ACC112 (cell line): ENCODE measurements around the gene TAAR2.
"Not testable (repeated sequence)": the region's sequence is repeated elsewhere in the genome, so short reads cannot be mapped to it uniquely, and the experiment has no call there.

ENCODE experiments used
- H2AFZ ChIP-seq: fragments of 200-600 bp; sonication (generic); one replicate; pipeline ENCODE4 v1.6.0; 2017; ENCODE audit warnings: antibody characterized with exemption, low read length; ENCODE audit not compliant: unreplicated experiment
- H3K27ac ChIP-seq: fragments of 200-600 bp; sonication (generic); 2 replicates; pipeline ENCODE4 v1.5.1; 2014; ENCODE audit warnings: low read depth, mild to moderate bottlenecking, antibody characterized with exemption, low read length, moderate library complexity
- H3K27me3 ChIP-seq: fragments of 200-600 bp; sonication (generic); 2 replicates; pipeline ENCODE4 v1.6.1; 2014; ENCODE audit warnings: mild to moderate bottlenecking, antibody characterized with exemption, low read length, moderate library complexity, mixed read lengths; ENCODE audit not compliant: insufficient read depth
- H3K36me3 ChIP-seq: fragments of 200-600 bp; sonication (generic); 2 replicates; pipeline ENCODE4 v1.6.1; 2016; ENCODE audit warnings: mild to moderate bottlenecking, antibody characterized with exemption, low read length, moderate library complexity, mixed read lengths; ENCODE audit not compliant: insufficient read depth
- H3K4me1 ChIP-seq: fragments of 200-600 bp; sonication (generic); one replicate; pipeline ENCODE4 v1.6.1; 2016; ENCODE audit warnings: low read length, mixed read lengths; ENCODE audit not compliant: insufficient read depth, unreplicated experiment, control insufficient read depth
- H3K4me3 ChIP-seq: fragments of 200-600 bp; sonication (generic); 2 replicates; pipeline ENCODE4 v1.5.1; 2014; ENCODE audit warnings: mild to moderate bottlenecking, low read depth, low read length
- H3K79me2 ChIP-seq: fragments of 200-600 bp; sonication (generic); one replicate; pipeline ENCODE4 v1.6.0; 2016; ENCODE audit warnings: low read length; ENCODE audit not compliant: control insufficient read depth, unreplicated experiment, insufficient read depth

TAAR2 gene

GRCh38 chr6:132650429-132650828 lies 26.4 kb upstream of the TAAR2 start:
- H3K27ac ChIP-seq, result no peak overlapping the region
- no peaks in the 10 kb centered on the region for H3K79me2 ChIP-seq
- peaks cover 16% of the 10 kb centered on the region for H3K27me3 ChIP-seq
- H3K36me3 ChIP-seq, result no peaks in the 10 kb centered on the region
- no peak overlapping the region for H3K4me3 ChIP-seq
- no peak overlapping the region for H2AFZ ChIP-seq
- H3K4me1 ChIP-seq, result no peaks in the 10 kb centered on the region

GRCh38 chr6:132648828-132649227 lies 24.8 kb upstream of the TAAR2 start:
- Histone ChIP-seq H3K36me3 (no peaks in the 10 kb centered on the region), H3K4me3 (no peak overlapping the region), H3K27ac (no peak overlapping the region), H3K4me1 (no peaks in the 10 kb centered on the region), H2AFZ (no peak overlapping the region), H3K79me2 (no peaks in the 10 kb centered on the region), H3K27me3 (peaks cover 7% of the 10 kb centered on the region; the same call in 1 of the 2 replicates)

DNA sequence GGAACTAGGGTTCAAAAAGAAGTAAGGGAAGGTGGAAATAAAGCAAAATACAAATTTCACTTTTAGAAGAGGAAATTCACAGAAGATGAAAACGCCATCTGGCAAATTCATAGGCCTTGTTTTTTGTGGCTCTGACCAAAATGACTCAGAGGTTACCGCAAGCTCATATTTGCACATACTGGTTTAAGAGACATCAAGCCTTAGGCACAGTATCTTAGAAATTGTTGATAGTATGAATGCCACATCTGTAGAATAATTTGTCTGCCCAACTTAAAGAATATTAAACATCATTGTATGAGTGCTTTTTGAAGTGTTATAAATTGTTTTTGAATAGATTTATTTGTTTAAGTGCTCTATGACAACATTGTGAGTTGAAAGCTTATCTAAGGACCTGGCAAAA lies 24.3 kb upstream of the TAAR2 start:
- no peak overlapping the region for H2AFZ ChIP-seq
- peaks cover 8% of the 10 kb centered on the region for H3K27me3 ChIP-seq
- H3K79me2 ChIP-seq, result no peaks in the 10 kb centered on the region
- H3K4me1 ChIP-seq, result no peaks in the 10 kb centered on the region
- no peak overlapping the region for H3K4me3 ChIP-seq
- H3K27ac ChIP-seq, result no peak overlapping the region
- no peaks in the 10 kb centered on the region for H3K36me3 ChIP-seq

DNA sequence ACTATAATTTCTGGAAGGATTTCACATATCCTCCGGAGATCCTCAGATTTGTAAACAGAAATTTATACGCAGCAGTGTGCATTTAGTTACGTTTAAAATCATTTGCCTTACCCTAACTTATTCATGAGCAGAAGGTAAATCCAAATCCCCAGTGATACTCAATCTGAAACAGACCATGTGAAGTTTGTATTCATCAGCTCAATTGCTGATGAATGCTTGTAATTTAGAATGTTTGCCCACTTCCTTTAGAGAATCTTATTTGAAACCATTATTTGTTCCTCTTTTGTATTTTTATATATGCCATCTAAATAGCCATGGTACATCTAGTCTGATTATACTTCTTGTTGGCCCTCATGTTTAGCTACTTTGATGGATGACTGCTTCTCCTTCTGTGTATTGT lies 19.5 kb upstream of the TAAR2 start:
- H2AFZ ChIP-seq, result no peak overlapping the region
- H3K36me3 ChIP-seq, result no peaks in the 10 kb centered on the region
- no peak overlapping the region for H3K27ac ChIP-seq
- no peak overlapping the region for H3K4me3 ChIP-seq
- peaks cover 23% of the 10 kb centered on the region for H3K27me3 ChIP-seq
- no peaks in the 10 kb centered on the region for H3K79me2 ChIP-seq
- no peaks in the 10 kb centered on the region for H3K4me1 ChIP-seq

GRCh38 chr6:132637135-132637534 lies 13.1 kb upstream of the TAAR2 start:
- not testable (repeated sequence) for H3K36me3 ChIP-seq, H2AFZ ChIP-seq, H3K79me2 ChIP-seq, H3K4me1 ChIP-seq, H3K4me3 ChIP-seq, H3K27ac ChIP-seq
- peaks cover 60% of the 10 kb centered on the region for H3K27me3 ChIP-seq

DNA sequence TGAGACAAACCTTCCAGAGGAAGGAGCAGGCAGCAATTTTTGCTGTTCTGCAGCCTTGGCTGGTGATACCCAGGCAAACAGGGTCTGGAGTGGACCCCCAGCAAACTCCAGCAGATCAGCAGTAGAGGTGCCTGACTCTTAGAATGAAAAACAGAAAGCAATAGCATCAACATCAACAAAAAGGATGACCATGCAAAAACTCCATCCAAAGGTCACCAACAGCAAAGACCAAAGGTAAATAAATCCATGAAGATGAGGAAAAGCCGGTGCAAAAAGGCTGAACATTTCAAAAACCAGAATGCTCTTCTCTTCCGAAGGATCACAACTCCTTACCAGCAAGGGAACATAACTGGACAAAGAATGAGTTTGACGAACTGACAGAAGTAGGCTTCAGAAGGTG lies 11.8 kb upstream of the TAAR2 start:
- not testable (repeated sequence) for H3K4me3 ChIP-seq, H3K27ac ChIP-seq, H3K4me1 ChIP-seq, H3K79me2 ChIP-seq, H2AFZ ChIP-seq, H3K36me3 ChIP-seq
- peaks cover 66% of the 10 kb centered on the region for H3K27me3 ChIP-seq

DNA sequence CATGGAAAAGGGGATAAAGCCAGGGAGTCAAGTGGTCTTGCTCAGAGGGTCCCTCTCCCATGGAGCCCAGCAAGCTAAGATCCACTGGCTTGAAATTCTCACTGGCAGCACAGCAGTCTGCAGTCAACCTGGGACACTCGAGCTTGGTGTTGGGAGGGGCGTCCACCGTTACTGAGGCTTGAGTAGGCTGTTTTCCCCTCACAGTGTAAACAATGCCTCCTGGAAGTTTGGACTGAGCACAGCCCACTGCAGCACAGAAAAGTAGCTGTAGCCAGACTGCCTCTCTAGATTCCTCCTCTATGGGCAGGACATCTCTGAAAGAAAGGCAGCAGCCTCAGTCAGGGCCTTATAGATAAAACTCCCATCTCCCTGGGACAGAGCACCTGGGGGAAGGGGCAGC lies 11.2 kb upstream of the TAAR2 start:
- H3K4me3 ChIP-seq, H2AFZ ChIP-seq, H3K4me1 ChIP-seq, H3K27ac ChIP-seq, H3K79me2 ChIP-seq, H3K36me3 ChIP-seq: not testable (repeated sequence)
- H3K27me3 ChIP-seq, result peaks cover 72% of the 10 kb centered on the region

GRCh38 chr6:132634796-132635195 lies 10.7 kb upstream of the TAAR2 start:
- H2AFZ ChIP-seq, result no peak overlapping the region
- H3K4me3 ChIP-seq, result no peak overlapping the region
- H3K79me2 ChIP-seq, result no peaks in the 10 kb centered on the region
- no peaks in the 10 kb centered on the region for H3K36me3 ChIP-seq
- no peak overlapping the region for H3K27ac ChIP-seq
- no peaks in the 10 kb centered on the region for H3K4me1 ChIP-seq
- peaks cover 74% of the 10 kb centered on the region for H3K27me3 ChIP-seq

DNA sequence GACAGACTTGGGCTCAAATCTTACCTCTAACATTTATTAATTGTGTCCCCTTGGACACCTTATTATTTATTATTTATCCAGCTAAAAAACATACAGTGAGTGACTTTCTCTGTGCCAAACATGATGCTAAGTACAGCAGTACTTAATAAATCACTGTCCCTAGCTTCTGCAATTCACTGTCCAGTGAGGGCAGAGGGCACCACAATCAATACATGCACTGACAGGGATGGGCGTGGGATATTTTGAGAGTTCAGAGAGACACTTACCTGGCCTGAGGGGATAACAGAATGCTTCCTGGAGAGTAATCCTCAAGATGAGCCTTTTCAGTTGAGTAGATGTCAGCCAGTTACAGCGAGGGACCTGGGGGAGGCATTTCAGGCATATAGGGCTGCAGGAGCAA lies 9.3 kb upstream of the TAAR2 start:
- no peaks in the 10 kb centered on the region for H3K4me1 ChIP-seq

GRCh38 chr6:132623106-132623845 lies 799 bp downstream of the TAAR2 start:
- H2AFZ ChIP-seq, result no peak overlapping the region

More for the DNA sequence above, 9.3 kb upstream of the TAAR2 start:
- H3K27me3 ChIP-seq, result peaks cover 77% of the 10 kb centered on the region
- H3K27ac ChIP-seq, result no peak overlapping the region
- no peaks in the 10 kb centered on the region for H3K36me3 ChIP-seq
- no peak overlapping the region for H3K4me3 ChIP-seq
- no peak overlapping the region for H2AFZ ChIP-seq
- no peaks in the 10 kb centered on the region for H3K79me2 ChIP-seq

DNA sequence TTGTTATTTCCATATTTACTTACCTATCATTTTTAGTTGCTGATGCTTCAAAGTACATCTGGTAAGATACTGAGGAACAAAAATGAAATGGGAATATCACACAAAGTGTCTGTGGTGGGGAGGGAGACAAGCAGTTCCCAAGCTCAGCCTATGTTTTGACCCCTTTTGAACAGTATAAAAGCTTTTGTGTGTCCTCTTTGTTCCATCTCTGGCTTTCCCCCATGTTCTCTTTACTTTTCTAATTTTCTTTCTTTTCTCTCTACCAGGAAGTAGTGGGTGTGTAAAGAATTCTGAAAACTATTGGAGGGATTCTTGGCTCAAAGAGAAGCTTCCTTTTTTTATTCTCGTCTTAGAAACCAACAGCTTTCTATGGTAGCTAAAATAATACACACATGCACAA lies 7.4 kb downstream of the TAAR2 start:
- Histone ChIP-seq H3K27me3 (peaks cover 52% of the 10 kb centered on the region), H3K79me2 (no peaks in the 10 kb centered on the region)

More at GRCh38 chr6:132623106-132623845, 799 bp downstream of the TAAR2 start:
- Histone ChIP-seq H3K27me3 (peaks cover 63% of the 10 kb centered on the region), H3K4me3 (no peak overlapping the region), H3K79me2 (no peaks in the 10 kb centered on the region), H3K27ac (no peak overlapping the region), H3K36me3 (no peaks in the 10 kb centered on the region), H3K4me1 (no peaks in the 10 kb centered on the region)

More for the DNA sequence above, 7.4 kb downstream of the TAAR2 start:
- Histone ChIP-seq H3K4me1 (no peaks in the 10 kb centered on the region), H3K36me3 (no peaks in the 10 kb centered on the region), H3K4me3 (no peak overlapping the region), H2AFZ (no peak overlapping the region), H3K27ac (no peak overlapping the region)
